GM18519 (cell line): ENCODE measurements around the gene WNT6.

Source experiments
- ATAC-seq: cut with Tn5 transposase; IDR thresholded peaks from one replicate; pipeline ENCODE4 v1.9.1; 2021; ENCODE audit warnings: mild to moderate bottlenecking, moderate library complexity; ENCODE audit not compliant: unreplicated experiment, low FRiP score

WNT6 gene

DNA sequence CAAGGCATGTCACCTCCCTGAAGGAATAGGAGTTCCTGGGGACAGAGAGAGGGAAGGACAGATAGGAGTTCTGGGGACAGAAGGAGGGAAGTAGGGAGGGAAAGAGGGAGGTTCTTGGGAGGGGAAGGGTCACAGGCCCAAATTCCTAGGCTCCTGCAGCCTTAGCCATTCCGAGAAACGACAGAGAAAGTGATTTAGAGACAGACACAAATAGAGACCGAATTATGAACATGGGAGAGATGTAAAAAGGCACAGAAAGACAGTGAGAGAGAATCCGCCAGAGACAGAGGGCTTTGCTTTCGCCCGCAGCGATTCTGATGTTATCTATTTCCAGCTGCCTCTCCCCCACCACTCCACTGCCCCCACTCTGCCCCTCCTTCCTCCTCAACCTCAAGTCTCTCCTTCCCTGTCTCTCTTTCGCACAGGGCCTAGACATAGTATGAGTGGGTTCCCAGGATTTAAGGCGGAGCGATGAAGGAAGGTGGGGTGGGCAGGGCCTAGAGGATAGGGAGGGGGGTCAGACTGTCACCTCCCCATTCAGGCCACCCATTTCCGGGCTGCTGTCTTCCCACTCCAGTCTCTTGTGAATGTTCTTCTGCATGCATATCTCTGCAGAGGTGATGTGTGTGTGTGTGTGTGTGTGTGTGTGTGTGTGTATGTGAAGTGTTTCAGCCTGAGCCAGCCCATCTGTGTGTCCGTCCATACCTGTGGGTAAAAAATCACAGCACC is 3.3 kb upstream of the WNT6 start:
- ATAC-seq = no peak

GRCh38 chr2:218856896-218857243 is 2.7 kb upstream of the WNT6 start:
- ATAC-seq = no peak

DNA sequence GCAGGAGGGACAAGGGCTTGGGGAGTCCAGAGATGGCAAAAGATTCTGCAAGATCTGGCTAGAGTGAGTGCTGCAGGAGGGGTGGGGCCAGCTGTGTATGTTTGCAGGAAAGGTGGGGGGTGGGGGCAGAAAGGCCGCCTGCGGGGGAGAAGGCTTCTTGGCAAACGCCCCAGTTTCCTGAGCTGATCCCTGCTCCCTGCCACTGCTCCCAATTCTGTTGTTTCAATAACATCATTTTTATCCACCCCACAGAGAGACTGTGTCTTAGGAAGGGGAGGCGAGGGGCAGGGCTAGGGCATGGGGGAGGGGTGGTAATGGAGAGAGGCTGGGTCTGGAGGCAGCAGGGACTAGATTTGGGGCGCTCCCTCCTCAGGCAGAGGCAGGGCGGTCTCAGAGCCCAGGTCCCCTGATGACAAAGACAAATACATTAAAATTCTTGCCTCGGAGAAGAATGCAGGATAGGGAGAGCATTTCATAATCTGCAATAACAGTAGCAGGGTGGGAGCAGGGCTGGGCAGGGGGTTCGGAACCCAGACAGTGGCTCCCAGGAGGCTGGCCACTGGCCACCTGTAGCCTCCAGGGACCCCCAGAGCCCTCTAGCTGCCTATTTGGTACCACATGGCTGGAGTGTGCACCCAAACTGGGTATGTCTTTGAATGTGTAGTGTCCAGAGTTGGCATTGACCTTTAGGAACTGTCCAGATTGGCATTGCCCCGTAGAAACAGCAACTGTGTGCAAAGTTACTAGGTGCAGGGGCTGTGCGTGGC is 2.1 kb upstream of the WNT6 start:
- no peak for ATAC-seq

GRCh38 chr2:218858138-218858445 is 1.5 kb upstream of the WNT6 start:
- no peak for ATAC-seq

GRCh38 chr2:218858671-218859555 is 692 bp upstream of the WNT6 start:
- no peak for ATAC-seq

GRCh38 chr2:218859988-218860831 is 605 bp downstream of the WNT6 start:
- ATAC-seq = no peak

- no peak for ATAC-seq
Observed at GRCh38 chr2:218860950-218861381, 1.4 kb downstream of the WNT6 start.

DNA sequence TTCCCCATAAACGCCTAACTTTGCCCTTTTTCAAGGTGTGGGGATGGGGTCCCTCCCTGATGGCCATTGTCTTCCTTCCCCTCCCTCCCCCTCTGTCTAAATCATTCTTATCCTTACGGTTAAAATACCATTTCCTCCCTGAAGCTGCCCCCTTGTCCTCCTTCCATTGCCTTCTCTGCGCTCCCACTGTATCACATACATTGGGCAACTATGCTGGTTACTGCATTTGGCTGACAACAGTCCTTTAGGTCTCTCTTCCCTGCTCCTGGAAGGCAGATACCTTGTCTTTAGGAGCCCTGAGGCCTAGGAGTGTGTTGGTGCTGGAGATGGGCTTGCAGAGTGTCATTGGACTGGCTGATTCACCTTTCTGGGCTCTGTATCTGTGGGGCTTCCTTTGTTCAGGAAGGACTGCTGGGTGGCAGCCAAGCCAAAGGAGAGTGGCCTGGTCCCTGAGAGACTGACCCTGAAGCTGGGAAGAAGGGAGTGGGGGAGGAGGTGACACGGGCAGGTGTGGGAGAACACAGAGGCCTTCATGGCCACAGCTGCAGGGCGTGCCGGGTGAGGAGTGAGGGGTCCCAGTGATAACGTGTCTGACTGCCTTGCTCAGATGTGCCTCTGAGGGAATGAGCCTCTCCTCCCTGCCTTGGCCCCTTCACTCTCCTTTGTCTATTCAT is 2.2 kb downstream of the WNT6 start:
- no peak for ATAC-seq

GRCh38 chr2:218863021-218863520 is 3.5 kb downstream of the WNT6 start:
- no peak for ATAC-seq

- ATAC-seq = no peak
Observed at GRCh38 chr2:218865396-218865795, 5.8 kb downstream of the WNT6 start.

DNA sequence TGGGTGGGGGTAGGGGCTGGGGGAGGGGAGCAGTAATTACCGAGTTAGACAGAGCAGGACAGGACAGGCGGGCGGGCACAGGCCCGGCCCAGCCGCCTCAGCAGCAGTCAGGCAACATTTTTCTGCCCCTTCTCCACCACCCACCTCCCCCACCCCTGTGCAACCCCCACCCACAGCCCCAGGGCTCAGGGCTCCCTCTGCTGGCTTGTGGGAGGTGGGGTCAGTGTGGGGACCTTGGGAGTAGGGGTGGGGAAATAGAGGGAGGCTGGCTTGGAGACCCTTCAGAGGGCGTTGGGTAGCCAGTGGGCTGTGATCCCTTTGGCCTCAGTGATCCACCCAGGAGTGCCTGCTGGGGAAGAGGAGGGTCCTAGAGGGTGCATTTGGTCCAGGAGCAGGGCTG is 6.4 kb downstream of the WNT6 start:
- no peak for ATAC-seq

DNA sequence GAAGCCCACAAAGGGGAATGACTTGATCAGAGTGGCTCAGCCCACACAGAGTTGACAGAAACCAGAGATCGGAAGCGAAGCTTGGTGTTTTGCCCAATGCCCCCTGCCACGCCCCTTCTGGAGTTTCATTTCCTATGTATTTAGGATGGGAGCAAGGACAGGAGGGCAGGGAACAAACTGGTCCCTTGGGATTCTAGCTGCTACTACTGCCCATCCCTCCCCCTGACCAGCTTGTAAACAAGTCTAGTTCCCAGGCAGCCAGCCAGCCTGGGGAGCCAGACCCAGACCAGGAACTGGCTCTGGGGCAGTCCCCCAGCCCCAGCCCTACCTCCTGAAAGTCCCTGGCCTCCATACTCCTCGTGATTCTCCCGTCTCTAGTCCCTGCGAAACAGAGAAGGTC is 8.3 kb downstream of the WNT6 start:
- no peak for ATAC-seq

DNA sequence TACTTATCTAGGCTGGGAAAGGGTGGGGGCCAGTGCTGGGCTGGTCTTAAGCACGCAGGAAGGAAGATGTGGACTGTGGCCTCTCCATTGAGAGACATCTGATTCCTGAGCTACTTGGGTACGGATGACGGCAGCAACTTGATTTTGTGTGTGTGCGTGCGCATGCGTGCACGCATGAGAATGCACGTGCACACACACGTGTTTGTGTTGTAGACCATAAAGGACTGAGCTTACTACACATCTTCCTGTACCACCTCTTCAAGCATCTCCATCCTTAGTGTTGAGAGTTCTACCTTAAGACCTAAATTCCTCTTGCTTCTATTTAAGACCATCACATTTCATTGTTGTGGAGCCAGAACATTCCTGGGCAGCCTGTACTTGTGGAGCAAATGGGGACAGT is 9.5 kb downstream of the WNT6 start:
- ATAC-seq = no peak

GRCh38 chr2:218870984-218871344 is 11.4 kb downstream of the WNT6 start:
- no peak for ATAC-seq

DNA sequence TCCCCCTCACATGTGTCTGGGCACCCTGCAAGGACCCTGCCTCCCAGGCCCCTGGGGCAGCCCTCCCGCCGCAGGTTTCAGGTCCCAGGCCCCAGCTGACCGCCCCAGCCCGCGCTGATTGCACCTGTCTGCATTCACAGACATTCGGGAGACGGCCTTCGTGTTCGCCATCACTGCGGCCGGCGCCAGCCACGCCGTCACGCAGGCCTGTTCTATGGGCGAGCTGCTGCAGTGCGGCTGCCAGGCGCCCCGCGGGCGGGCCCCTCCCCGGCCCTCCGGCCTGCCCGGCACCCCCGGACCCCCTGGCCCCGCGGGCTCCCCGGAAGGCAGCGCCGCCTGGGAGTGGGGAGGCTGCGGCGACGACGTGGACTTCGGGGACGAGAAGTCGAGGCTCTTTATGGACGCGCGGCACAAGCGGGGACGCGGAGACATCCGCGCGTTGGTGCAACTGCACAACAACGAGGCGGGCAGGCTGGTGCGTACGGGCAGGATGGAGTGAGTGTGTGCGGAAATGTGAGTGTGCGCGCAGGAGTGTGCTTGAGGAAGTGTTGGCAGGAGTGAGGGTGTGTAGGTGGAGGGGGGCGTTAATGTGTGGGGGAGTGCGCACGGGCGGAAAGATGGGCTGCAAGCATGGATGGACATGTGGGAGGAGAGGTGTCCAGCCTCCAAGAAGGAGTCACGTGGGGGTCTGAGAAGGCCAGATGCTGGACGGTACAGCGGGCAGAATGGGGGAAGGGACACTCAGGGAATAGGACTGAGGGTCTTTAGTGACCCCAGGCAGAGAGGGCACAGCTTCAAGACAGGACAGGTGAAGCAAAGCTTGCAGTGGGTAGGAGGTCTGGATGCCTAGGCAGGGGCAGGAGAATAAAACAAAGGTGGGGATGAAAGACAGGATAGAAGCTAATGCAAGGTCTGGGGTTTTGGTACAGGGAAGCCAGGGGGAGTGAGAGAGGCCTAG is 12.0 kb downstream of the WNT6 start:
- no peak for ATAC-seq

- ATAC-seq = no peak
Observed at GRCh38 chr2:218872645-218873358, 13.2 kb downstream of the WNT6 start.

GRCh38 chr2:218873359-218874194 is 14.0 kb downstream of the WNT6 start:
- no peak for ATAC-seq
